ENCODE measurements around the gene RCCD1. TPM values are rescaled to one million over a fixed set of nuclear protein-coding genes. Genes with fewer than 3 reads are reported as not detected.

Gene RCCD1
- total and polyA plus RNA-seq, 9 of the 15 experiments (the other 6 are each of a cell fraction or from before 2014, with no cell fraction given), result 11.1 to 51.4 (median 24.7) TPM

- Histone ChIP-seq H2AFZ (ENCODE audit: low read depth, low read length) (no peak overlapping the region), H4K20me1 (replicated peaks; ENCODE audit: control insufficient read depth, insufficient read depth, low read length) (no peaks in the 10 kb centered on the region), H3K27me3 (ENCODE audit: control insufficient read depth in 2 of 2, insufficient read depth in 2 of 2, low read length in 2 of 2) (no peaks in the 10 kb centered on the region), H3K27ac (ENCODE audit: extremely low read depth, low read depth, low read length) (no peak overlapping the region), H3K4me2 (ENCODE audit: insufficient read depth, low read length) (no peak overlapping the region), H3K36me3 (ENCODE audit: control insufficient read depth, insufficient read depth, low read length) (peaks cover 76% of the 10 kb centered on the region), H3K9me1 (ENCODE audit: control insufficient read depth, insufficient read depth, low read length) (peaks cover 4% of the 10 kb centered on the region), H3K9me3 (replicated peaks; ENCODE audit: control insufficient read depth, insufficient read depth, low read depth, low read length) (no peaks in the 10 kb centered on the region), H3K4me3 (no peak overlapping the region), H3K79me2 (ENCODE audit: control insufficient read depth, insufficient read depth, low read length) (peaks cover 49% of the 10 kb centered on the region), H3K4me1 (replicated peaks in 1 of 2; ENCODE audit: control insufficient read depth in 2 of 2, insufficient read depth in 2 of 2, low read length in 2 of 2) (peaks cover 14 to 60% of the 10 kb centered on the region in 2 experiments; a peak in 4 of 5 replicates), H3K9ac (ENCODE audit: insufficient read depth in 1 of 2, low read depth in 2 of 2, low read length in 2 of 2) (peak overlapping the region in 1 of 2 experiments; percentile 86; a peak in 2 of 4 replicates)
- DNase-seq (ENCODE audit: extremely low read depth in 1 of 4, low spot score in 3 of 4), result no peak
- ChIA-PET POLR2A (interaction anchor here (6.2 kb wide), 1 partner anchor 8 kb away, joined by 54 read pairs; no protein-coding TSS in a partner anchor), CTCF (ENCODE audit: low intra/inter-chr PET ratio) (no interaction called here)
- ATAC-seq, result no peak
- intact Hi-C loops (cut with micrococcal nuclease) (no loop called here), in situ Hi-C loops (cut with MboI) (no loop called here)
- TF ChIP-seq RBFOX2 (IDR thresholded peaks at IDR 0.05; ENCODE audit: low read depth, low read length), result peak; percentile 57
- peak; percentile 38 for TF ChIP-seq POLR2G (IDR thresholded peaks at IDR 0.05; ENCODE audit: low read depth, low read length)
- no peak for TF ChIP-seq KLF16 (IDR thresholded peaks at IDR 0.05)
- no peak for TF ChIP-seq ZNF583 (CRISPR knock-in tag; IDR thresholded peaks at IDR 0.05)
- WGBS (ENCODE audit: insufficient coverage, low coverage, missing lambda C conversion rate), result 94% methylated on average over 13 of the region's 15 CpGs
- BruUV-seq (replicated peaks), result no TSS peak
- no peak for FAIRE-seq
Measured at GRCh38 chr15:90907051-90907660, 47.5 kb upstream of the RCCD1 start.

GRCh38 chr15:90907838-90908507 is 46.7 kb upstream of the RCCD1 start:
- WGBS (ENCODE audit: insufficient coverage, low coverage, missing lambda C conversion rate), result 91% methylated on average over 9 of the region's 9 CpGs
- no peaks in the 10 kb centered on the region for H3K27me3 ChIP-seq (ENCODE audit: control insufficient read depth in 2 of 2, insufficient read depth in 2 of 2, low read length in 2 of 2)
- FAIRE-seq (peak; percentile 58), ATAC-seq (no peak), DNase-seq (ENCODE audit: extremely low read depth in 1 of 4, low spot score in 3 of 4) (no peak)
- ChIA-PET CTCF (ENCODE audit: low intra/inter-chr PET ratio) (no interaction called here), POLR2A (interaction anchor here (1.0 to 1.4 kb wide), 2 partner anchors 15 to 26 kb away, joined by 3 to 8 read pairs; no protein-coding TSS in a partner anchor)
- H3K36me3 ChIP-seq (ENCODE audit: control insufficient read depth, insufficient read depth, low read length), result peaks cover 85% of the 10 kb centered on the region
- no peak overlapping the region for H3K4me2 ChIP-seq (ENCODE audit: insufficient read depth, low read length)
- H3K9ac ChIP-seq (ENCODE audit: insufficient read depth in 1 of 2, low read depth in 2 of 2, low read length in 2 of 2), result no peak overlapping the region
- intact Hi-C loops (cut with micrococcal nuclease), result no loop called here
- H3K9me3 ChIP-seq (replicated peaks; ENCODE audit: control insufficient read depth, insufficient read depth, low read depth, low read length), result no peaks in the 10 kb centered on the region
- H4K20me1 ChIP-seq (replicated peaks; ENCODE audit: control insufficient read depth, insufficient read depth, low read length), result no peaks in the 10 kb centered on the region
- TF ChIP-seq TEAD2 (tag; IDR thresholded peaks at IDR 0.05), result no peak
- no peak for TF ChIP-seq CLOCK (CRISPR knock-in tag; IDR thresholded peaks at IDR 0.05; ENCODE audit: borderline replicate concordance)
- TF ChIP-seq FUS (optimal IDR thresholded peaks at IDR 0.05; ENCODE audit: low read depth, low read length), result no peak
- H3K4me1 ChIP-seq (replicated peaks in 1 of 2; ENCODE audit: control insufficient read depth in 2 of 2, insufficient read depth in 2 of 2, low read length in 2 of 2), result peaks cover 14 to 58% of the 10 kb centered on the region in 2 experiments; a peak in 4 of 5 replicates
- H3K9me1 ChIP-seq (ENCODE audit: control insufficient read depth, insufficient read depth, low read length), result peaks cover 4% of the 10 kb centered on the region
- in situ Hi-C loops (cut with MboI), result no loop called here
- no peak overlapping the region for H3K4me3 ChIP-seq
- no TSS peak for BruUV-seq (replicated peaks)
- no peak overlapping the region for H3K27ac ChIP-seq (ENCODE audit: extremely low read depth, low read depth, low read length)
- no peak overlapping the region for H2AFZ ChIP-seq (ENCODE audit: low read depth, low read length)
- H3K79me2 ChIP-seq (ENCODE audit: control insufficient read depth, insufficient read depth, low read length), result peaks cover 42% of the 10 kb centered on the region

Measured in K562 (cell line).